Mesodermal cell (in vitro differentiated cells): ENCODE data around the gene CFAP77.

Experiments
- H3K27ac ChIP-seq: 2 replicates; pipeline ENCODE4 v1.7.0; 2013; ENCODE audit warnings: mild to moderate bottlenecking, low read depth, low read length, moderate library complexity; ENCODE audit not compliant: severe bottlenecking
- H3K36me3 ChIP-seq: 2 replicates; pipeline ENCODE4 v1.7.1; 2013; ENCODE audit warnings: mild to moderate bottlenecking, low read length, moderate library complexity; ENCODE audit not compliant: control insufficient read depth, insufficient read depth
- H3K4me1 ChIP-seq: one replicate; pipeline ENCODE4 v1.7.1; 2013; ENCODE audit warnings: mild to moderate bottlenecking, low read length; ENCODE audit not compliant: insufficient read depth, control insufficient read depth, poor library complexity, severe bottlenecking
- H3K4me3 ChIP-seq: 2 replicates; pipeline ENCODE4 v1.7.0; 2013; ENCODE audit warnings: low read length, control low read depth, mild to moderate bottlenecking; ENCODE audit not compliant: insufficient read depth, poor library complexity, severe bottlenecking; ENCODE audit errors: extremely low read depth
- H3K9me3 ChIP-seq: 2 replicates; pipeline ENCODE4 v1.7.1; 2013; ENCODE audit warnings: mild to moderate bottlenecking, low read length, moderate library complexity; ENCODE audit not compliant: control insufficient read depth
- WGBS, 2 experiments: methylation state at CpG; one replicate each; pipeline ENCODE4 v1.1.5; 2013; ENCODE audit warnings: missing lambda C conversion rate in 2 of 2; ENCODE audit not compliant: insufficient coverage in 2 of 2; 5-methylcytosine and 5-hydroxymethylcytosine counted together

CFAP77 gene

GRCh38 chr9:132488626-132489025 is 78.6 kb downstream of the CFAP77 start:
- Histone ChIP-seq H3K4me1 (no peaks in the 10 kb centered on the region), H3K27ac (no peak overlapping the region), H3K4me3 (no peak overlapping the region), H3K9me3 (peaks cover 7% of the 10 kb centered on the region), H3K36me3 (no peaks in the 10 kb centered on the region)
- WGBS, 2 experiments: 82 to 87% methylated on average over 3 to 9 of the region's 9 CpGs

GRCh38 chr9:132489536-132489935 is 79.5 kb downstream of the CFAP77 start:
- Histone ChIP-seq H3K4me1 (no peaks in the 10 kb centered on the region), H3K27ac (no peak overlapping the region), H3K36me3 (no peaks in the 10 kb centered on the region), H3K9me3 (peaks cover 9% of the 10 kb centered on the region), H3K4me3 (no peak overlapping the region)
- WGBS, 2 experiments: 89 to 93% methylated on average over 8 to 9 of the region's 9 CpGs

GRCh38 chr9:132494857-132495256 is 84.8 kb downstream of the CFAP77 start:
- 100% methylated on average over 1 of the region's 2 CpGs; no CpG with 5 or more reads in 1 of the 2 experiments for WGBS, 2 experiments
- Histone ChIP-seq H3K27ac (no peak overlapping the region), H3K36me3 (no peaks in the 10 kb centered on the region), H3K9me3 (peaks cover 17% of the 10 kb centered on the region), H3K4me1 (no peaks in the 10 kb centered on the region), H3K4me3 (no peak overlapping the region)

GRCh38 chr9:132497731-132498130 is 87.7 kb downstream of the CFAP77 start:
- Histone ChIP-seq H3K27ac (no peak overlapping the region), H3K36me3 (no peaks in the 10 kb centered on the region), H3K4me3 (no peak overlapping the region), H3K9me3 (peaks cover 13% of the 10 kb centered on the region), H3K4me1 (no peaks in the 10 kb centered on the region)
- WGBS, 2 experiments: 89 to 94% methylated on average over 15 to 16 of the region's 16 CpGs

GRCh38 chr9:132498531-132499210 is 88.7 kb downstream of the CFAP77 start:
- H3K4me3 ChIP-seq: no peak overlapping the region
- WGBS, 2 experiments: 72% methylated on average over 17 to 18 of the region's 20 CpGs
- no peaks in the 10 kb centered on the region for H3K4me1 ChIP-seq
- H3K36me3 ChIP-seq: no peaks in the 10 kb centered on the region
- peaks cover 10% of the 10 kb centered on the region for H3K9me3 ChIP-seq
- H3K27ac ChIP-seq: no peak overlapping the region

DNA sequence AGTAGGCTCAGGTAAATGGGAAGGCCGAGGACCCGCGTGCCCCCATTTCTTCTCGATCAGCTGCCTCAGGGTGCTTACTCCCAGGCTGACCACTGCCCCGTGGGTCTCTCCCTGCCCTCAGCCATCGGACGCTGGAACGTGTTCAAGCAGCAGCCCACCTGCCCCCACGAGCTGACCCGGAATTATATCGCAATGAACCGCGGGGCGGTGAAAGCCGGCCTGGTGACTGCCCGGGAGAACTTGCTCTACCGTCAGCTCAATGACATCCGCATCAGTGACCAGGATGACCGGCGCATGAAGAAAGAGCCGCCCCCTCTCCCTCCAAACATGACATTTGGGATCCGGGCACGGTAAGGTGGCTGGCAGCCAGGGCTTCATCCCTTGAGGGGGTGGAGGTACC is 89.2 kb downstream of the CFAP77 start:
- H3K9me3 ChIP-seq: peaks cover 10% of the 10 kb centered on the region
- no peak overlapping the region for H3K27ac ChIP-seq
- no peaks in the 10 kb centered on the region for H3K4me1 ChIP-seq
- no peaks in the 10 kb centered on the region for H3K36me3 ChIP-seq
- WGBS, 2 experiments: 90 to 92% methylated on average over 21 to 23 of the region's 23 CpGs
- no peak overlapping the region for H3K4me3 ChIP-seq

DNA sequence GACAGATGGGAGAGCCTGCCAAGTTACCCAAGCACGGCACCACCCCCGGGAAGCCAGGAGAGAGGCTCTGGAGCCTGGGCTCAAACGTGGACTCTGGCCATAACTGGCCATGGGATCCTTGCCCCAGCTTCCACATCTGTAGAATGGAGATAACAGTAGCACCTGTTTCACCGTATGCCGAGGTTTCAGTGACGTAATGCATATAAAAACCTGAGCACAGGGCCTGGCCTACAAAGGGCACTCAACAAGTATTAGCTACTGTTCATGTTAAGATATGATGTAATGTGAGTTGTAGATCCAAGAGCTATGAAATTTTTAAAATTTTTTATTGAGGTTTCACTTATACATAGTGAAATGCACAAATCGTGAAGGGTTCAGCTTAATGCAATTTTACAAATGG is 90.2 kb downstream of the CFAP77 start:
- peaks cover 2% of the 10 kb centered on the region for H3K9me3 ChIP-seq
- H3K4me1 ChIP-seq: no peaks in the 10 kb centered on the region
- 78 to 89% methylated on average over 6 of the region's 7 CpGs for WGBS, 2 experiments
- H3K27ac ChIP-seq: no peak overlapping the region
- no peak overlapping the region for H3K4me3 ChIP-seq
- H3K36me3 ChIP-seq: no peaks in the 10 kb centered on the region

- no peaks in the 10 kb centered on the region for H3K9me3 ChIP-seq
- H3K36me3 ChIP-seq: no peaks in the 10 kb centered on the region
- no peaks in the 10 kb centered on the region for H3K4me1 ChIP-seq
- H3K27ac ChIP-seq: no peak overlapping the region
- no peak overlapping the region for H3K4me3 ChIP-seq
- WGBS, 2 experiments: 93 to 97% methylated on average over 8 to 9 of the region's 12 CpGs
Measured at GRCh38 chr9:132502480-132502879, 92.5 kb downstream of the CFAP77 start.

- H3K36me3 ChIP-seq: no peaks in the 10 kb centered on the region
- H3K4me3 ChIP-seq: no peak overlapping the region
- no peaks in the 10 kb centered on the region for H3K9me3 ChIP-seq
- H3K4me1 ChIP-seq: no peaks in the 10 kb centered on the region
- no peak overlapping the region for H3K27ac ChIP-seq
- 88 to 92% methylated on average over 2 to 6 of the region's 6 CpGs for WGBS, 2 experiments
Measured at GRCh38 chr9:132503116-132503515, 93.1 kb downstream of the CFAP77 start.

GRCh38 chr9:132504488-132504887 is 94.5 kb downstream of the CFAP77 start:
- H3K4me1 ChIP-seq: no peaks in the 10 kb centered on the region
- H3K9me3 ChIP-seq: no peaks in the 10 kb centered on the region
- 80 to 85% methylated on average over 7 to 8 of the region's 9 CpGs for WGBS, 2 experiments
- no peaks in the 10 kb centered on the region for H3K36me3 ChIP-seq
- H3K4me3 ChIP-seq: no peak overlapping the region
- no peak overlapping the region for H3K27ac ChIP-seq

DNA sequence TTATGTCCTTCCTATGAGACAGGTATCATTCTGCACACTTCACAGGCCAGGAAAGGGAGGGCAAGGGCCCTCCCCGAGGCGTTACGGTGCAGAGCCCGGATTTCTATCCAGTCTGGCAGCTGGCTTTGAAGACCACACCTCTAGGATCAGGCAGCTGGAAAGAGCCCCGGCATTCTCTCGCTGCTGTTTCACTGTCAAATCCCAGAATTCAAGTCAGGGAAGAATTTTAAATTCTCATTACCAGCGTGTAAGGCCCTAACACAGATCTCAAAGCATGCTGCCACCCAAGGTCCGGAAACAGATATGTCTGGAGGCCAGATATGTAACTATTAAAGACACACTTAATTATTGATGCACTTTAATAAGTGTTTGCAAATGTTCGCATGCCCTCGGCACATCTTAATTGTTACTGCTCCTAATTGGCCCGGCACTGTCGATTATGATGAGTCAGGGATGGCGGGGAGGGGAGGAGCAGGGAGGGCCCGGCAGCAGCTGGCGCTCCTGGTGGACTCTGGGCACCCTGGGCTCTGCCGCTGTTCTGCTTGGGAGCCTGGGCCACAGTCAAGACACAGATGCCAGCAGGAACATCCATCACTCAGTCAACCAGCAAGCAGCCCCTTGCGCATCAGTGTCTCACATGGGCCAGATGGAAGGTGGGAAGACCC is 96.1 kb downstream of the CFAP77 start:
- Histone ChIP-seq H3K36me3 (no peaks in the 10 kb centered on the region), H3K4me1 (no peaks in the 10 kb centered on the region)
- WGBS, 2 experiments: 75 to 92% methylated on average over 6 to 14 of the region's 17 CpGs

More for the DNA sequence above, 96.1 kb downstream of the CFAP77 start:
- Histone ChIP-seq H3K27ac (no peak overlapping the region), H3K4me3 (no peak overlapping the region), H3K9me3 (no peaks in the 10 kb centered on the region)
